Heart left ventricle (tissue), 16 donors: ENCODE measurements around the gene TROAP. TPM values are rescaled to one million over a fixed set of nuclear protein-coding genes. Genes with fewer than 3 reads are reported as not detected.
A peak's percentile ranks its signal among the peaks of the same experiment; 100 is the strongest.

Experiments used
- ATAC-seq, 4 donors: fragments of 200-7000 bp; cut with Tn5 transposase; one replicate each; pipeline ENCODE4 v1.9.1; 2020 to 2022; ENCODE audit warnings: moderate library complexity in 4 of 4, mild to moderate bottlenecking in 3 of 4, moderate number of reproducible peaks in 1 of 4
- DNase-seq, 5 donors: peaks; one replicate each; pipeline ENCODE4 v3.0.0-alpha.2; 2020
- H3K27ac ChIP-seq, 12 donors: fragments of 200-600 bp; sonication (generic) in 4 of 12; one replicate each; pipeline versions ENCODE4 v1.5.0 to v1.8.0; 2016 to 2022; ENCODE audit warnings: mild to moderate bottlenecking in 2 of 12
- H3K27me3 ChIP-seq, 9 donors: fragments of 200-600 bp; sonication (generic) in 2 of 9; one replicate each; pipeline versions ENCODE4 v1.5.1 to v1.8.0; 2016 to 2022; ENCODE audit warnings: mild to moderate bottlenecking in 3 of 9
- H3K36me3 ChIP-seq, 9 donors: fragments of 200-600 bp; sonication (generic) in 2 of 9; one replicate each; pipeline versions ENCODE4 v1.5.0 to v1.8.0; 2018 to 2022; ENCODE audit warnings: mild to moderate bottlenecking in 2 of 9
- H3K4me1 ChIP-seq, 12 donors: fragments of 200-600 bp; sonication (generic) in 4 of 12; one replicate each; pipeline versions ENCODE4 v1.5.0 to v1.8.0; 2016 to 2022; ENCODE audit warnings: mild to moderate bottlenecking in 3 of 12
- H3K4me3 ChIP-seq, 12 donors: fragments of 200-600 bp; sonication (generic) in 4 of 12; one replicate each; pipeline versions ENCODE4 v1.5.0 to v1.8.0; 2017 to 2022; ENCODE audit warnings: mild to moderate bottlenecking in 9 of 12, moderate library complexity in 4 of 12
- H3K9me3 ChIP-seq, 12 donors: fragments of 200-600 bp; sonication (generic) in 4 of 12; one replicate each; pipeline versions ENCODE4 v1.5.0 to v1.8.0; 2016 to 2022; ENCODE audit warnings: mild to moderate bottlenecking in 1 of 12
- CTCF ChIP-seq, 12 donors: fragments of 200-600 bp; sonication (generic) in 4 of 12; IDR thresholded peaks; one replicate each; pipeline versions ENCODE4 v1.5.0 to v1.8.0; 2018 to 2022; ENCODE audit warnings: antibody characterized with exemption in 12 of 12, mild to moderate bottlenecking in 5 of 12
- POLR2A ChIP-seq, 2 donors: fragments of 450-650 bp; IDR thresholded peaks; one replicate each; pipeline ENCODE4 v1.6.1; 2017; ENCODE audit warnings: antibody characterized with exemption in 2 of 2, mild to moderate bottlenecking in 2 of 2, moderate library complexity in 2 of 2
- WGBS, 4 donors: extraction: QIAGEN DNeasy Blood & Tissue Kit in 2 of 4; methylation state at CpG; one replicate each; pipeline versions ENCODE4 v1.1.5 to v1.1.7; 2013 to 2018; 5-methylcytosine and 5-hydroxymethylcytosine counted together
- intact Hi-C, 10 donors: fragments of 100-400 bp; cut with DNase I; formaldehyde crosslinking; loops; one replicate each; pipeline versions ENCODE4 v1.11.1 to v1.14.2; 2022
- polyA plus RNA-seq, 2 donors: library from polyadenylated mRNA; stranded (reverse); fragments of 200-250 nt; gene quantifications; one replicate each; pipeline ENCODE4 v1.2.3, GENCODE V29; 2013
- total RNA-seq, 9 donors: library from RNA; depleted of rRNA in 2 of 9; stranded (reverse); fragments of >200 nt in 2 of 9; fragmentation: NEBNext Ultra II Directional in 3 of 9; extraction: Animal tissue kit (Norgen Biotek cat#: 25700) in 3 of 9; gene quantifications; one replicate each; pipeline versions ENCODE4 v1.1.0 to v1.2.4, GENCODE V29; 2016 to 2023
- donor health status: ischemic (EF 13 %, LVEDD 7.1; RV severe dilation, severe dysfunction).
- donor health status: healthy with polysubstance abuse.
- donor health status: DM: no; HTN: yes; CAD: no.
- donor health status: DM: no; HTN: no; CAD: no.
- donor health status: ischemic (EF 25% LVEDD 6.9; RV normal size, moderate dysfunction).
- donor health status: ischemic (EF 25% LVEDD 5.7; RV mildly dilated, moderate dysfunction).
- donor health status: healthy.
- donor health status: DM: yes; HTN: yes; CAD: no.
- donor health status: ischemic (EF 35%, LVEDD 5.7; RV mildly dilated, moderate dysfunction).
- donor health status: nonischemic (EF 11% LVEDD 7.7; RV severe dilation, severe dysfunction).
- donor health status: DM: yes; HTN: yes; CAD: no.
- donor health status: PGD.
- donor health status: ischemic (EF 29% LVEDD 5.4; RV normal size, mild dysfunction).
- donor health status: nonischemic (EF 23%, LVEDD 6.1; RV moderate dilation, normal function).

Gene TROAP
- total and polyA plus RNA-seq, 11 donors = 0.11 to 6.4 (median 0.75) TPM; not detected in 4

- peak in 1 of 5 donors; percentile 64 for DNase-seq
- peak within 1 kb of the TSS in 3 of 12 donors; percentile 12 to 25 (median 18) for H3K4me3 ChIP-seq
- ATAC-seq = peak in 1 of 4 donors; percentile 50
- H3K9me3 ChIP-seq = no peaks in the 10 kb centered on the region
- no peak for TF ChIP-seq CTCF (IDR thresholded peaks at IDR 0.05)
- TF ChIP-seq POLR2A (IDR thresholded peaks at IDR 0.05) = no peak
- no peak within 1 kb of the TSS for H3K27ac ChIP-seq
- H3K36me3 ChIP-seq = no peaks in the 10 kb centered on the region
- H3K4me1 ChIP-seq = peaks cover 0 to 37% (median 18%) of the 10 kb centered on the region in 12 donors
- intact Hi-C loops = no loop called here
- H3K27me3 ChIP-seq = peaks cover 33 to 57% (median 48%) of the 10 kb centered on the region in 9 donors
- WGBS, 4 donors = 6 to 12% (median 12%) methylated on average over 43 to 82 of the region's 82 CpGs
These were observed 27.7 kb upstream of the TROAP start, which contains the start of gene PRPH for GRCh38 chr12:49295082-49295936. Gene PRPH (plus strand): TSS chr12:49295147. CDS start chr12:49295201, 54 bp downstream.

- H3K27me3 ChIP-seq = peaks cover 33 to 65% (median 52%) of the 10 kb centered on the region in 9 donors
- 10 to 18% (median 16%) methylated on average over 25 to 54 of the region's 54 CpGs for WGBS, 4 donors
- peak overlapping the region in 3 of 12 donors; percentile 22 to 37 (median 23) for H3K4me3 ChIP-seq
- H3K36me3 ChIP-seq = no peaks in the 10 kb centered on the region
- ATAC-seq (peak in 1 of 4 donors; percentile 38), DNase-seq (peak in 2 of 5 donors; percentile 25 to 73)
- intact Hi-C loops = no loop called here
- no peak overlapping the region for H3K27ac ChIP-seq
- no peaks in the 10 kb centered on the region for H3K9me3 ChIP-seq
- peaks cover 0 to 37% (median 18%) of the 10 kb centered on the region in 12 donors for H3K4me1 ChIP-seq
- TF ChIP-seq POLR2A (IDR thresholded peaks at IDR 0.05) (no peak), CTCF (IDR thresholded peaks at IDR 0.05) (peak; percentile 38 to 66 (median 58))
These were observed 26.8 kb upstream of the TROAP start for GRCh38 chr12:49296034-49296835.

GRCh38 chr12:49296836-49297694 is 26.0 kb upstream of the TROAP start:
- TF ChIP-seq CTCF (IDR thresholded peaks at IDR 0.05) = peak in 3 of 12 donors; percentile 2 to 7 (median 6)
- no peak for TF ChIP-seq POLR2A (IDR thresholded peaks at IDR 0.05)
- DNase-seq (no peak), ATAC-seq (peak in 1 of 4 donors; percentile 12)
- Histone ChIP-seq H3K36me3 (no peaks in the 10 kb centered on the region), H3K27me3 (peaks cover 33 to 71% (median 59%) of the 10 kb centered on the region in 9 donors), H3K4me3 (peak overlapping the region in 9 of 12 donors; percentile 6 to 37 (median 22)), H3K27ac (no peak overlapping the region), H3K4me1 (peaks cover 0 to 37% (median 18%) of the 10 kb centered on the region in 12 donors), H3K9me3 (no peaks in the 10 kb centered on the region)
- 1 to 11% (median 3%) methylated on average over 22 to 77 of the region's 77 CpGs for WGBS, 4 donors
- intact Hi-C loops = no loop called here
